Central memory CD4-positive, alpha-beta T cell (primary cell): ENCODE measurements around the gene KCNQ1OT1.

Experiments
- DNase-seq: peaks from one replicate; pipeline ENCODE4 v3.0.0; 2022

The KCNQ1OT1 gene

GRCh38 chr11:2685566-2686359 lies 14.0 kb downstream of the KCNQ1OT1 start:
- no peak for DNase-seq

- no peak for DNase-seq
Observed at GRCh38 chr11:2685051-2685450, 14.7 kb downstream of the KCNQ1OT1 start.

- no peak for DNase-seq
Observed at GRCh38 chr11:2684581-2684980, 15.2 kb downstream of the KCNQ1OT1 start.

GRCh38 chr11:2683806-2684205 lies 16.0 kb downstream of the KCNQ1OT1 start:
- DNase-seq = no peak

GRCh38 chr11:2681408-2682145 lies 18.2 kb downstream of the KCNQ1OT1 start:
- no peak for DNase-seq

- DNase-seq = no peak
Observed at GRCh38 chr11:2679011-2679676, 20.6 kb downstream of the KCNQ1OT1 start.

- no peak for DNase-seq
Observed at GRCh38 chr11:2678396-2678795, 21.4 kb downstream of the KCNQ1OT1 start.

- DNase-seq = no peak
Observed at GRCh38 chr11:2677127-2677526, 22.7 kb downstream of the KCNQ1OT1 start.

GRCh38 chr11:2675540-2675939 lies 24.3 kb downstream of the KCNQ1OT1 start:
- DNase-seq = no peak

GRCh38 chr11:2674658-2675131 lies 25.1 kb downstream of the KCNQ1OT1 start:
- DNase-seq = no peak

GRCh38 chr11:2673871-2674471 lies 25.8 kb downstream of the KCNQ1OT1 start:
- DNase-seq = no peak

- no peak for DNase-seq
Observed at GRCh38 chr11:2673250-2673610, 26.6 kb downstream of the KCNQ1OT1 start.

GRCh38 chr11:2672553-2673249 lies 27.1 kb downstream of the KCNQ1OT1 start:
- DNase-seq = no peak

GRCh38 chr11:2671748-2672147 lies 28.0 kb downstream of the KCNQ1OT1 start:
- DNase-seq = no peak

GRCh38 chr11:2670541-2671100 lies 29.2 kb downstream of the KCNQ1OT1 start:
- no peak for DNase-seq

GRCh38 chr11:2669634-2670469 lies 29.9 kb downstream of the KCNQ1OT1 start:
- no peak for DNase-seq

GRCh38 chr11:2668876-2669275 lies 30.9 kb downstream of the KCNQ1OT1 start:
- no peak for DNase-seq

GRCh38 chr11:2667940-2668339 lies 31.9 kb downstream of the KCNQ1OT1 start:
- no peak for DNase-seq

- DNase-seq = no peak
Observed at GRCh38 chr11:2666828-2667570, 32.8 kb downstream of the KCNQ1OT1 start.

GRCh38 chr11:2666401-2666741 lies 33.4 kb downstream of the KCNQ1OT1 start:
- no peak for DNase-seq
